K562 (cell line): Measurements from ENCODE around the gene HPCAL1. TPM values are rescaled to one million over a fixed set of nuclear protein-coding genes. Genes with fewer than 3 reads are reported as not detected.

ENCODE experiments used
- ATAC-seq: fragments of 200-7000 bp; cut with Tn5 transposase; 3 replicates; pipeline ENCODE4 v1.9.1; 2020; ENCODE audit warnings: moderate library complexity
- BruUV-seq: library from RNA; stranded (reverse); fragments of 400-500 nt; replicated peaks from 2 replicates; lab custom pipeline; 2021; lab: Mats Ljungman, UMichigan
- CTCF ChIA-PET: fragments of 300-600 bp; formaldehyde crosslinking; extraction: SDS; loops from one replicate; lab custom pipeline; 2021; ENCODE audit warnings: low intra/inter-chr PET ratio; lab: Yijun Ruan, JAX
- POLR2A ChIA-PET: fragments of 300-600, 350-650 bp; sonication (Branson Sonifier 250); formaldehyde crosslinking; extraction: SDS; loops from one replicate; lab custom pipeline; 2021; ENCODE audit warnings: antibody characterized with exemption, inconsistent platforms; lab: Yijun Ruan, JAX
- DNase-seq, 4 experiments: peaks; one replicate each; pipeline versions ENCODE4 v3.0.0 to v3.0.0-alpha.2; 2011 to 2018; ENCODE audit warnings: low spot score in 3 of 4, mixed read lengths in 3 of 4; ENCODE audit errors: extremely low read depth in 1 of 4
- FAIRE-seq: peaks from 2 replicates; lab custom pipeline; 2011; peaks lifted over from hg19 to GRCh38; lab: Jason Lieb, UNC
- H2AFZ ChIP-seq: 2 replicates; pipeline ENCODE4 v1.6.0; 2011; ENCODE audit warnings: low read depth, low read length, control low read depth, inconsistent platforms
- H3K27ac ChIP-seq: fragments of 200-600 bp; 3 replicates; pipeline ENCODE4 v1.8.0; 2011; ENCODE audit warnings: low read depth, mild to moderate bottlenecking, control low read depth, inconsistent platforms, low read length, moderate library complexity, mixed read lengths; ENCODE audit errors: extremely low read depth
- H3K27me3 ChIP-seq, 2 experiments: fragments of 300-600 bp in 1 of 2; 2 replicates in 1 of 2; 3 replicates in 1 of 2; pipeline versions ENCODE4 v1.6.0 to v1.8.0; 2011; ENCODE audit warnings: inconsistent platforms in 2 of 2, low read length in 2 of 2, mild to moderate bottlenecking in 1 of 2, mixed read lengths in 1 of 2, moderate library complexity in 1 of 2; ENCODE audit not compliant: control insufficient read depth in 2 of 2, insufficient read depth in 2 of 2
- H3K36me3 ChIP-seq: fragments of 300-600 bp; 3 replicates; pipeline ENCODE4 v1.8.0; 2011; ENCODE audit warnings: mild to moderate bottlenecking, low read length, inconsistent platforms; ENCODE audit not compliant: control insufficient read depth, insufficient read depth
- H3K4me1 ChIP-seq, 2 experiments: fragments of 200-600 bp in 1 of 2; replicated peaks in 1 of 2; 2 replicates in 1 of 2; 3 replicates in 1 of 2; pipeline versions ENCODE4 v1.5.1 to v1.8.0; 2011; ENCODE audit warnings: inconsistent platforms in 2 of 2, low read length in 2 of 2, mild to moderate bottlenecking in 1 of 2, mixed read lengths in 1 of 2, moderate library complexity in 1 of 2; ENCODE audit not compliant: control insufficient read depth in 2 of 2, insufficient read depth in 2 of 2
- H3K4me2 ChIP-seq: 2 replicates; pipeline ENCODE4 v1.6.1; 2011; ENCODE audit warnings: low read length, control low read depth, inconsistent platforms, mixed read lengths; ENCODE audit not compliant: insufficient read depth
- H3K4me3 ChIP-seq: fragments of 200-600 bp; sonication (generic), shearing (Covaris generic); 2 replicates; pipeline ENCODE4 v1.5.1; 2016; ENCODE audit warnings: control low read depth, inconsistent platforms
- H3K79me2 ChIP-seq: fragments of 200-600 bp; 3 replicates; pipeline ENCODE4 v1.8.0; 2011; ENCODE audit warnings: low read length, inconsistent platforms; ENCODE audit not compliant: control insufficient read depth, insufficient read depth
- H3K9ac ChIP-seq, 2 experiments: 2 replicates each; pipeline versions ENCODE4 v1.6.0 to v1.6.1; 2011; ENCODE audit warnings: low read depth in 2 of 2, low read length in 2 of 2, control low read depth in 1 of 2, inconsistent platforms in 1 of 2, mild to moderate bottlenecking in 1 of 2, mixed read lengths in 1 of 2; ENCODE audit not compliant: insufficient read depth in 1 of 2
- H3K9me1 ChIP-seq: one replicate; pipeline ENCODE4 v1.6.0; 2011; ENCODE audit warnings: inconsistent platforms, mild to moderate bottlenecking, low read length, moderate library complexity; ENCODE audit not compliant: control insufficient read depth, insufficient read depth
- H3K9me3 ChIP-seq: replicated peaks from 2 replicates; pipeline ENCODE4 v1.5.1; 2011; ENCODE audit warnings: low read depth, low read length, inconsistent platforms; ENCODE audit not compliant: control insufficient read depth, insufficient read depth
- H4K20me1 ChIP-seq: replicated peaks from 2 replicates; pipeline ENCODE4 v1.6.1; 2011; ENCODE audit warnings: low read length, inconsistent platforms, mixed read lengths; ENCODE audit not compliant: control insufficient read depth, insufficient read depth
- BRD9 ChIP-seq: fragments of 450-650 bp; IDR thresholded peaks from 2 replicates; pipeline ENCODE4 v1.6.1; 2018; ENCODE audit warnings: low read depth; ENCODE audit not compliant: partially characterized antibody
- CBFA2T2 ChIP-seq: fragments of 450-650 bp; conservative IDR thresholded peaks from 2 replicates; pipeline ENCODE4 v1.6.1; 2017; ENCODE audit warnings: mild to moderate bottlenecking
- CREB3L1 ChIP-seq: fragments of 450-650 bp; IDR thresholded peaks from 2 replicates; pipeline ENCODE4 v1.6.1; 2014; ENCODE audit warnings: low read depth, mild to moderate bottlenecking, moderate library complexity, borderline replicate concordance
- DPF2 ChIP-seq: fragments of 450-650 bp; IDR thresholded peaks from 2 replicates; pipeline ENCODE4 v1.6.1; 2016
- EP400 ChIP-seq: fragments of 450-650 bp; IDR thresholded peaks from 2 replicates; pipeline ENCODE4 v1.6.1; 2017; ENCODE audit warnings: antibody characterized with exemption, mild to moderate bottlenecking, moderate library complexity
- GATA2 ChIP-seq: sonication (generic); formaldehyde crosslinking; IDR thresholded peaks from 2 replicates; pipeline ENCODE4 v1.4.0; 2020; ENCODE audit warnings: mild to moderate bottlenecking, missing genetic modification reagents
- HDGF ChIP-seq: fragments of 450-650 bp; IDR thresholded peaks from 2 replicates; pipeline ENCODE4 v1.6.1; 2016
- LEF1 ChIP-seq: fragments of 450-650 bp; IDR thresholded peaks from 2 replicates; pipeline ENCODE4 v1.6.1; 2016; ENCODE audit warnings: mild to moderate bottlenecking
- MTA1 ChIP-seq: fragments of 450-650 bp; IDR thresholded peaks from 2 replicates; pipeline ENCODE4 v1.6.1; 2017; ENCODE audit warnings: borderline replicate concordance
- NFE2 ChIP-seq: IDR thresholded peaks from 2 replicates; pipeline ENCODE4 v1.6.1; 2014; ENCODE audit warnings: antibody characterized with exemption, low read depth
- NR2C1 ChIP-seq, 2 experiments: fragments of 450-650 bp; IDR thresholded peaks; 2 replicates each; pipeline ENCODE4 v1.6.1; 2017; ENCODE audit warnings: mild to moderate bottlenecking in 2 of 2, antibody characterized with exemption in 1 of 2, inconsistent platforms in 1 of 2, missing compliant biosample characterization in 1 of 2, missing genetic modification characterization in 1 of 2
- PCBP1 ChIP-seq: fragments of 200-400 bp; formaldehyde crosslinking; IDR thresholded peaks from 2 replicates; pipeline ENCODE4 v1.6.1; 2018; ENCODE audit warnings: mild to moderate bottlenecking, low read depth, low read length; ENCODE audit not compliant: poor library complexity, severe bottlenecking
- POLR2G ChIP-seq: fragments of 200-400 bp; formaldehyde crosslinking; IDR thresholded peaks from 2 replicates; pipeline ENCODE4 v1.6.1; 2017; ENCODE audit warnings: low read depth, mild to moderate bottlenecking, antibody characterized with exemption, low read length, moderate library complexity
- POLR2H ChIP-seq: IDR thresholded peaks from 2 replicates; pipeline ENCODE4 v1.6.1; 2016; ENCODE audit warnings: missing genetic modification characterization, low read depth, mild to moderate bottlenecking, control low read depth, missing compliant biosample characterization, moderate library complexity
- RFX5 ChIP-seq: IDR thresholded peaks from 2 replicates; pipeline ENCODE4 v1.6.1; 2011; ENCODE audit warnings: low read depth, mild to moderate bottlenecking, improper control_type of control experiment, low read length
- SRSF9 ChIP-seq: fragments of 200-400 bp; formaldehyde crosslinking; IDR thresholded peaks from 2 replicates; pipeline ENCODE4 v1.6.1; 2017; ENCODE audit warnings: low read depth, low read length, borderline replicate concordance
- YY1 ChIP-seq, 3 experiments: IDR thresholded peaks; 2 replicates each; pipeline ENCODE4 v1.6.1; 2011; ENCODE audit warnings: low read length in 2 of 3, mild to moderate bottlenecking in 2 of 3, moderate library complexity in 2 of 3, borderline replicate concordance in 1 of 3, control low read depth in 1 of 3, low read depth in 1 of 3; ENCODE audit not compliant: insufficient read depth in 3 of 3, insufficient replicate concordance in 2 of 3, control insufficient read depth in 1 of 3, insufficient read length in 1 of 3; ENCODE audit errors: extremely low read depth in 1 of 3
- ZFX ChIP-seq: sonication (generic); formaldehyde crosslinking; IDR thresholded peaks from 2 replicates; pipeline ENCODE4 v1.8.0; 2022; ENCODE audit warnings: mild to moderate bottlenecking, missing genetic modification reagents, moderate library complexity
- ZNF263 ChIP-seq: sonication (generic); formaldehyde crosslinking; IDR thresholded peaks from 2 replicates; pipeline ENCODE4 v1.8.0; 2022; ENCODE audit warnings: mild to moderate bottlenecking, missing genetic modification reagents, borderline replicate concordance
- ZNF436 ChIP-seq: fragments of 250-450, 450-650 bp; sonication (Bioruptor Pico); formaldehyde crosslinking; IDR thresholded peaks from 2 replicates; pipeline ENCODE4 v1.7.0; 2020; ENCODE audit warnings: mild to moderate bottlenecking
- WGBS: fragments of 100-300 bp; shearing (Covaris generic); methylation state at CpG from one replicate; pipeline ENCODE4 v1.1.6; 2016; ENCODE audit warnings: low coverage, mixed read lengths; ENCODE audit not compliant: insufficient coverage; ENCODE audit errors: missing lambda C conversion rate; 5-methylcytosine and 5-hydroxymethylcytosine counted together
- in situ Hi-C: fragments of 300-500 bp; cut with MboI; formaldehyde crosslinking; loops from 4 replicates; pipeline ENCODE4 v1.15.0; 2018; ENCODE audit warnings: inconsistent platforms, mixed read lengths
- intact Hi-C: fragments of 100-400 bp; cut with micrococcal nuclease; formaldehyde crosslinking; loops from 2 replicates; pipeline ENCODE4 v1.14.2; 2022
- polyA plus RNA-seq, 8 experiments: library from polyadenylated mRNA; depleted of rRNA in 4 of 8; stranded (reverse) in 5 of 8; unstranded in 3 of 8; fragments of >200 nt; fragmentation: Nextera tagmentation in 2 of 8; fragmentation: Illumina TruSeq in 1 of 8; extraction: Ambion mirVana in 2 of 8; extraction: Trizol in 1 of 8; gene quantifications; 2 replicates each; pipeline versions ENCODE4 v1.2.1 to v1.2.3, GENCODE V29; 2011 to 2014; ENCODE audit warnings: inconsistent platforms in 1 of 8, missing spikeins in 1 of 8
- total RNA-seq, 7 experiments: library from RNA; depleted of rRNA in 6 of 7; stranded (reverse); fragments of >200 nt in 6 of 7; fragmentation: Illumina TruSeq in 2 of 7; extraction: Trizol in 2 of 7; gene quantifications; 2 replicates each; pipeline versions ENCODE4 v1.2.1 to v1.2.3, GENCODE V29; 2011 to 2021; ENCODE audit warnings: low replicate concordance in 1 of 7

HPCAL1 gene
- total and polyA plus RNA-seq, 9 of the 15 experiments (the other 6 are each of a cell fraction or from before 2014, with no cell fraction given), result 2.7 to 65.5 (median 23.9) TPM

GRCh38 chr2:10278763-10279471, 23.8 kb upstream of the HPCAL1 start:
- POLR2A ChIA-PET, result interaction anchor here (0.6 to 1.6 kb wide), 6 partner anchors 10 to 209 kb away, joined by 3 to 5 read pairs (median 4); no protein-coding TSS in a partner anchor
- TF ChIP-seq ZNF263 (CRISPR knock-in tag) (peak; percentile 89), PCBP1 (no peak), YY1 (IDR thresholded peaks at IDR 0.05; ENCODE audit: borderline replicate concordance in 1 of 3, control insufficient read depth in 1 of 3, extremely low read depth in 1 of 3, insufficient read depth in 3 of 3, insufficient read length in 1 of 3, insufficient replicate concordance in 2 of 3, low read depth in 1 of 3, low read length in 2 of 3) (peak in 2 of 3 experiments; percentile 8 to 22), LEF1 (peak; percentile 4; the same call in 1 of the 2 replicates), CBFA2T2 (no peak), HDGF (peak; percentile 63; the same call in 1 of the 2 replicates), NFE2 (no peak; the same call in 1 of the 2 replicates), SRSF9 (no peak), RFX5 (no peak), EP400 (peak; percentile 75), ZFX (CRISPR knock-in tag) (peak; percentile 10; the same call in 1 of the 2 replicates), POLR2G (no peak), ZNF436 (no peak), GATA2 (no peak), NR2C1 (IDR thresholded peaks at IDR 0.05) (peak; percentile 87), NR2C1 (tag; IDR thresholded peaks at IDR 0.05) (peak; percentile 86), MTA1 (0 out of 2 replicates have a peak, but pooled peaks have one; percentile 38), POLR2H (peak; percentile 47; the same call in 1 of the 2 replicates), BRD9 (peak; percentile 60), CREB3L1 (no peak), DPF2 (peak; percentile 56; the same call in 1 of the 2 replicates)

More at GRCh38 chr2:10278763-10279471, 23.8 kb upstream of the HPCAL1 start:
- ATAC-seq (peak; percentile 71), FAIRE-seq (no peak), DNase-seq (peak; percentile 71 to 80 (median 72))
- in situ Hi-C loops (no loop called here), intact Hi-C loops (loop anchor here (2.0 to 5.0 kb wide), 2 partner anchors 24 to 53 kb away; partner anchors contain the start of gene HPCAL1)
- TSS peak; percentile 87 for BruUV-seq
- Histone ChIP-seq H3K36me3 (no peaks in the 10 kb centered on the region), H3K4me2 (peak overlapping the region; percentile 66), H3K9me3 (no peaks in the 10 kb centered on the region), H3K4me1 (peaks cover 55% of the 10 kb centered on the region in 2 experiments), H3K4me3 (no peak overlapping the region), H3K79me2 (no peaks in the 10 kb centered on the region; the same call in 2 of the 3 replicates), H3K27ac (peak overlapping the region; percentile 74), H3K27me3 (no peaks in the 10 kb centered on the region), H3K9me1 (no peaks in the 10 kb centered on the region), H4K20me1 (no peaks in the 10 kb centered on the region), H2AFZ (peak overlapping the region; percentile 91), H3K9ac (peak overlapping the region; percentile 70 to 79; a peak in 3 of 4 replicates)
- CTCF ChIA-PET, result no interaction called here
- 34% methylated on average over 10 of the region's 11 CpGs for WGBS
